Measurements from ENCODE around the gene ALOXE3. TPM values are rescaled to one million over a fixed set of nuclear protein-coding genes. Genes with fewer than 3 reads are reported as not detected.

The ALOXE3 gene
- not detected in 2 replicates for total RNA-seq
- long read RNA-seq: 0 reads

- H3K9me3 Mint-ChIP-seq (ENCODE audit: low read depth): no peaks in the 10 kb centered on the region
- H3K4me3 Mint-ChIP-seq (ENCODE audit: low read depth): peak within 1 kb of the TSS; percentile 87
- peaks cover 66% of the 10 kb centered on the region for H3K27me3 Mint-ChIP-seq
- peak within 1 kb of the TSS; percentile 99 for H3K27ac Mint-ChIP-seq
- H3K4me1 Mint-ChIP-seq (ENCODE audit: low read depth): peaks cover 18% of the 10 kb centered on the region
- TF ChIP-seq CTCF (IDR thresholded peaks at IDR 0.05; ENCODE audit: unreplicated experiment): no peak
- DNase-seq (ENCODE audit: low spot score, unreplicated experiment): no peak
- H3K36me3 Mint-ChIP-seq (ENCODE audit: insufficient read depth): peaks cover 1% of the 10 kb centered on the region
Measured at GRCh38 chr17:8117980-8118768, at the start of gene ALOXE3. Gene ALOXE3 (minus strand): TSS chr17:8118514. CDS start chr17:8117990, 524 bp downstream.

- H3K36me3 Mint-ChIP-seq (ENCODE audit: insufficient read depth): no peaks in the 10 kb centered on the region
- peak overlapping the region; percentile 24 for H3K27ac Mint-ChIP-seq
- no peaks in the 10 kb centered on the region for H3K27me3 Mint-ChIP-seq
- no peaks in the 10 kb centered on the region for H3K9me3 Mint-ChIP-seq (ENCODE audit: low read depth)
- H3K4me1 Mint-ChIP-seq (ENCODE audit: low read depth): peaks cover 8% of the 10 kb centered on the region
- H3K4me3 Mint-ChIP-seq (ENCODE audit: low read depth): no peak overlapping the region
- no peak for DNase-seq (ENCODE audit: low spot score, unreplicated experiment)
- TF ChIP-seq CTCF (IDR thresholded peaks at IDR 0.05; ENCODE audit: unreplicated experiment): no peak
Measured at GRCh38 chr17:8167526-8167925, 49.2 kb upstream of the ALOXE3 start.

GRCh38 chr17:8166731-8167130 is 48.4 kb upstream of the ALOXE3 start:
- DNase-seq (ENCODE audit: low spot score, unreplicated experiment): no peak
- H3K4me3 Mint-ChIP-seq (ENCODE audit: low read depth): no peak overlapping the region
- H3K27me3 Mint-ChIP-seq: no peaks in the 10 kb centered on the region
- no peak overlapping the region for H3K27ac Mint-ChIP-seq
- no peak for TF ChIP-seq CTCF (IDR thresholded peaks at IDR 0.05; ENCODE audit: unreplicated experiment)
- H3K9me3 Mint-ChIP-seq (ENCODE audit: low read depth): no peaks in the 10 kb centered on the region
- no peaks in the 10 kb centered on the region for H3K36me3 Mint-ChIP-seq (ENCODE audit: insufficient read depth)
- H3K4me1 Mint-ChIP-seq (ENCODE audit: low read depth): peaks cover 11% of the 10 kb centered on the region

- Mint-ChIP-seq H3K27ac (no peak overlapping the region), H3K4me3 (ENCODE audit: low read depth) (no peak overlapping the region), H3K4me1 (ENCODE audit: low read depth) (peaks cover 20% of the 10 kb centered on the region), H3K27me3 (no peaks in the 10 kb centered on the region), H3K9me3 (ENCODE audit: low read depth) (no peaks in the 10 kb centered on the region), H3K36me3 (ENCODE audit: insufficient read depth) (peaks cover 3% of the 10 kb centered on the region)
- TF ChIP-seq CTCF (IDR thresholded peaks at IDR 0.05; ENCODE audit: unreplicated experiment): no peak
- no peak for DNase-seq (ENCODE audit: low spot score, unreplicated experiment)
Measured at GRCh38 chr17:8164815-8165131, 46.5 kb upstream of the ALOXE3 start.

GRCh38 chr17:8163978-8164814 is 45.9 kb upstream of the ALOXE3 start:
- TF ChIP-seq CTCF (IDR thresholded peaks at IDR 0.05; ENCODE audit: unreplicated experiment): no peak
- Mint-ChIP-seq H3K27ac (peak overlapping the region; percentile 98), H3K27me3 (no peaks in the 10 kb centered on the region), H3K4me1 (ENCODE audit: low read depth) (peaks cover 20% of the 10 kb centered on the region), H3K4me3 (ENCODE audit: low read depth) (peak overlapping the region; percentile 90), H3K9me3 (ENCODE audit: low read depth) (no peaks in the 10 kb centered on the region), H3K36me3 (ENCODE audit: insufficient read depth) (peaks cover 3% of the 10 kb centered on the region)
- DNase-seq (ENCODE audit: low spot score, unreplicated experiment): no peak

Data from progenitor cell of endocrine pancreas (in vitro differentiated cells).